B cell (primary cell): Measurements from ENCODE around the gene MGAT5. TPM values are rescaled to one million over a fixed set of nuclear protein-coding genes. Genes with fewer than 3 reads are reported as not detected.

Source experiments
- ATAC-seq: fragments of 200-7000 bp; cut with Tn5 transposase; one replicate; pipeline ENCODE4 v1.10.0; 2021; ENCODE audit warnings: low read depth, mild to moderate bottlenecking, moderate number of reproducible peaks, moderate library complexity
- CTCF ChIA-PET: fragments of 350-600 bp; sonication (Branson Sonifier 250); formaldehyde crosslinking; loops from one replicate; lab custom pipeline; 2021; ENCODE audit warnings: antibody characterized with exemption, inconsistent platforms; lab: Charles Lee
- POLR2A ChIA-PET: fragments of 350-600 bp; sonication (Branson Sonifier 250); formaldehyde crosslinking; loops from one replicate; lab custom pipeline; 2021; ENCODE audit warnings: antibody characterized with exemption; lab: Charles Lee
- DNase-seq: peaks from one replicate; pipeline ENCODE4 v3.0.0; 2013
- H2AFZ ChIP-seq: 2 replicates; pipeline ENCODE4 v1.6.1; 2012; ENCODE audit warnings: mild to moderate bottlenecking, low read depth, low read length; ENCODE audit not compliant: insufficient read depth, poor library complexity, severe bottlenecking
- H3K27ac ChIP-seq, 2 donors: 1 replicate in 1 of 2; 2 replicates in 1 of 2; pipeline ENCODE4 v1.5.1; 2012 to 2013; ENCODE audit warnings: low read length in 2 of 2, mild to moderate bottlenecking in 2 of 2, moderate library complexity in 1 of 2
- H3K27me3 ChIP-seq, 4 experiments: fragments of 200-600 bp in 1 of 4; sonication (generic) in 1 of 4; replicated peaks in 1 of 4; 1 replicate in 2 of 4; 2 replicates in 2 of 4; pipeline versions ENCODE4 v1.6.1 to v1.7.0; 2013 to 2016; ENCODE audit warnings: low read length in 3 of 4, mild to moderate bottlenecking in 2 of 4, mixed read lengths in 1 of 4, moderate library complexity in 1 of 4; ENCODE audit not compliant: insufficient read depth in 4 of 4, control insufficient read depth in 3 of 4; ENCODE audit errors: control extremely low read depth in 1 of 4
- H3K36me3 ChIP-seq, 2 experiments: replicated peaks in 1 of 2; 1 replicate in 1 of 2; 2 replicates in 1 of 2; pipeline versions ENCODE4 v1.6.1 to v1.7.1; 2013; ENCODE audit warnings: low read length in 1 of 2; ENCODE audit not compliant: insufficient read depth in 2 of 2, control insufficient read depth in 1 of 2; ENCODE audit errors: control extremely low read depth in 1 of 2, extremely low read depth in 1 of 2
- H3K4me1 ChIP-seq, 2 donors: fragments of 200-600 bp in 1 of 2; sonication (generic) in 1 of 2; 1 replicate in 1 of 2; 2 replicates in 1 of 2; pipeline versions ENCODE4 v1.5.1 to v1.6.1; 2013 to 2017; ENCODE audit warnings: low read length in 2 of 2; ENCODE audit not compliant: control insufficient read depth in 2 of 2, insufficient read depth in 2 of 2
- H3K4me2 ChIP-seq: replicated peaks from 2 replicates; pipeline ENCODE3; 2012; ENCODE audit warnings: mild to moderate bottlenecking, low read depth, low read length; ENCODE audit not compliant: poor library complexity, severe bottlenecking
- H3K4me3 ChIP-seq, 5 experiments: fragments of 200-600 bp in 1 of 5; sonication (generic) in 1 of 5; 1 replicate in 3 of 5; 2 replicates in 2 of 5; pipeline versions ENCODE4 v1.5.1 to v1.7.0; 2011 to 2016; ENCODE audit warnings: low read length in 4 of 5, mild to moderate bottlenecking in 4 of 5, low read depth in 2 of 5, control low read depth in 1 of 5, moderate library complexity in 1 of 5; ENCODE audit not compliant: insufficient read depth in 1 of 5; ENCODE audit errors: control extremely low read depth in 1 of 5, extremely low read depth in 1 of 5
- H3K79me2 ChIP-seq: fragments of 200-600 bp; sonication (generic); one replicate; pipeline ENCODE4 v1.6.0; 2016; ENCODE audit warnings: low read length; ENCODE audit not compliant: control insufficient read depth, insufficient read depth
- H3K9ac ChIP-seq: fragments of 200-600 bp; sonication (generic); 2 replicates; pipeline ENCODE4 v1.6.1; 2017; ENCODE audit warnings: mild to moderate bottlenecking, low read length, moderate library complexity
- H3K9me3 ChIP-seq, 3 donors: one replicate each; pipeline versions ENCODE4 v1.6.1 to v1.7.1; 2013; ENCODE audit warnings: low read length in 2 of 3; ENCODE audit not compliant: control insufficient read depth in 2 of 3, insufficient read depth in 1 of 3; ENCODE audit errors: control extremely low read depth in 1 of 3
- H4K20me1 ChIP-seq: 2 replicates; pipeline ENCODE4 v1.6.0; 2012; ENCODE audit warnings: mild to moderate bottlenecking, low read length; ENCODE audit not compliant: insufficient read depth, control insufficient read depth, poor library complexity, severe bottlenecking
- H3K27ac Mint-ChIP-seq: one replicate; pipeline ENCODE4 v1.8.0; 2021; ENCODE audit warnings: mixed read lengths
- H3K27me3 Mint-ChIP-seq: one replicate; pipeline ENCODE4 v1.8.0; 2021; ENCODE audit warnings: mixed read lengths
- H3K4me1 Mint-ChIP-seq: one replicate; pipeline ENCODE4 v1.8.0; 2021; ENCODE audit warnings: mixed read lengths
- H3K4me3 Mint-ChIP-seq: one replicate; pipeline ENCODE4 v1.8.0; 2021; ENCODE audit warnings: mixed read lengths
- H3K9me3 Mint-ChIP-seq: one replicate; pipeline ENCODE4 v1.8.0; 2022; ENCODE audit warnings: mixed read lengths; ENCODE audit not compliant: insufficient read depth
- CTCF ChIP-seq: fragments of 200-600 bp; IDR thresholded peaks from one replicate; pipeline ENCODE4 v1.8.0; 2022; ENCODE audit warnings: antibody characterized with exemption, mild to moderate bottlenecking
- EZH2 ChIP-seq: IDR thresholded peaks from 2 replicates; pipeline ENCODE4 v1.6.1; 2012; ENCODE audit warnings: borderline replicate concordance, low read depth, mild to moderate bottlenecking, moderate library complexity, low read length; ENCODE audit not compliant: insufficient read depth, poor library complexity, severe bottlenecking
- WGBS: methylation state at CpG from one replicate; pipeline ENCODE4 v1.1.5; 2013; ENCODE audit warnings: missing lambda C conversion rate; ENCODE audit not compliant: insufficient coverage; 5-methylcytosine and 5-hydroxymethylcytosine counted together
- intact Hi-C: fragments of 100-400 bp; cut with micrococcal nuclease; formaldehyde crosslinking; loops from one replicate; pipeline ENCODE4 v1.10.0; 2022
- polyA plus RNA-seq: library from polyadenylated mRNA; depleted of rRNA; stranded (reverse); fragments of >200 nt; gene quantifications from 2 replicates; pipeline ENCODE4 v1.2.3, GENCODE V29; 2012
- total RNA-seq, 2 donors: library from RNA; stranded (reverse); fragments of 120-200 nt in 1 of 2; gene quantifications; 1 replicate in 1 of 2; 2 replicates in 1 of 2; pipeline versions ENCODE4 v1.2.3 to v1.2.4, GENCODE V29; 2013 to 2022

The MGAT5 gene
- total and polyA plus RNA-seq, 2 donors (not counting 1 experiment from before 2014, with no cell fraction given) = 27.2 to 184 TPM

DNA sequence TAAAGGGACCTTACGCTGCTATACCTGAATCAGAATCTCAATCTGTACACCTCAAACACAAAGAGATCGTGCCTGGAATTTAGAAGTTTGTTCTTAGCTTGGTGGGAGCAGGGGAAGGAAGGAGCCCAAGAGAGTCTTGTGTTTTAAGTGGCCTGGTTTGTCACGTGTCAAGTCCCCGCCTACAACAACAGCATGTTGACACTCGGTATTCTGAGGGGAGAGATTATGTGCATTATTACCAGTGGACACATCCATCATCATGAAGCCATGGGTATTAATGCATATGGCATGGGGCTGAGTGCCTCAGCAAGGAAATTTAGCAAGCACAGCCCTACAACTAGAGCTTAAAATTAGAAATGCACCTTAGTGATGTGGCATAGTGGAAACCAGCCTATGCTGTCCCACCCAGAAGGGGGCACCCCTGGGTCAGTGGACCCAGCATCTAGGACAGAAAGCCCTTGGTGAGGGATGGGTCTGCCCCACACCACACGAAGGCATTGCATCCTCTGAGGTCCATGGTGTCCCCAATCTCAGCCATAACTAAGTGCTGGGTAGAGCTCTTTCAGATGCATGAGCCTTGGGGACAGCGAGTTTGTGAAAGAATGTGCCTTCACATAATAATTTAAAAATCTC lies 138.7 kb downstream of the MGAT5 start:
- Mint-ChIP-seq H3K9me3 (no peaks in the 10 kb centered on the region), H3K4me1 (peaks cover 29% of the 10 kb centered on the region), H3K27me3 (no peaks in the 10 kb centered on the region), H3K4me3 (no peak overlapping the region), H3K27ac (peak overlapping the region; percentile 80)
- 90% methylated on average over 2 of the region's 7 CpGs for WGBS
- H3K9ac ChIP-seq = no peak overlapping the region
- no peaks in the 10 kb centered on the region for H3K27me3 ChIP-seq
- H4K20me1 ChIP-seq = peaks cover 38% of the 10 kb centered on the region
- no peaks in the 10 kb centered on the region for H3K9me3 ChIP-seq
- H3K79me2 ChIP-seq = peaks cover 61% of the 10 kb centered on the region
- no peak overlapping the region for H3K4me2 ChIP-seq
- no peak overlapping the region for H3K4me3 ChIP-seq
- no peak for TF ChIP-seq CTCF
- no peak for TF ChIP-seq EZH2
- no peak overlapping the region for H2AFZ ChIP-seq
- no peak for ATAC-seq
- intact Hi-C loops = no loop called here
- H3K4me1 ChIP-seq = peaks cover 13 to 21% of the 10 kb centered on the region in 2 donors
- DNase-seq = no peak
- peaks cover 4 to 62% of the 10 kb centered on the region in 2 experiments for H3K36me3 ChIP-seq
- POLR2A ChIA-PET = no interaction called here
- H3K27ac ChIP-seq = no peak overlapping the region
- CTCF ChIA-PET = interaction anchor here (0.6 to 2.7 kb wide), 8 partner anchors 9 to 506 kb away, joined by 3 to 10 read pairs (median 4); no protein-coding TSS in a partner anchor

DNA sequence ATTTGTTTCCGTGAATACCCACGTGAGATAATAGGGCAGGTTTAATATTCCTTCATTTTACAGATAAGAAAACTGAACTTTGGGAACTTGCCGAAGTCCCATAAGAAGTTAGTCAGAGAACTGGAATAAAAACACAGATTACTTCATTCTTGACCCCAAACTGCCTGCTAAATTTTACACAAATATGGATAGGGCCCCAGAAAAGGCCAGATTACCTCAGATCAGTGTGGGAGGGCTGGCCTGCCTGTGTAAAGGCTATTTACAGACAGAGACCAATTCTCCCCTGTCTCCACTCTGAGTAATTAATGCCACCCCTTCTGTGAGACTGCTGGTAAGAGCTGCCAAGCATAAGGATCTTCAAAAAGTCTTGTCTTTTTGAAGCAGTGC lies 139.2 kb downstream of the MGAT5 start:
- no peak for DNase-seq
- H3K27ac ChIP-seq = no peak overlapping the region
- H3K27me3 ChIP-seq = no peaks in the 10 kb centered on the region
- peaks cover 0 to 60% of the 10 kb centered on the region in 2 experiments for H3K36me3 ChIP-seq
- TF ChIP-seq EZH2 = no peak
- no peak for TF ChIP-seq CTCF
- H3K4me3 ChIP-seq = no peak overlapping the region
- ChIA-PET POLR2A (no interaction called here), CTCF (interaction anchor here (0.9 to 2.7 kb wide), 5 partner anchors 12 to 506 kb away, joined by 3 to 10 read pairs (median 4); no protein-coding TSS in a partner anchor)
- H3K27ac Mint-ChIP-seq = no peak overlapping the region
- H3K4me2 ChIP-seq = no peak overlapping the region
- no peaks in the 10 kb centered on the region for H3K27me3 Mint-ChIP-seq
- peaks cover 29% of the 10 kb centered on the region for H3K4me1 Mint-ChIP-seq
- H2AFZ ChIP-seq = no peak overlapping the region
- H3K9me3 ChIP-seq = no peaks in the 10 kb centered on the region
- ATAC-seq = no peak
- no peak overlapping the region for H3K9ac ChIP-seq
- WGBS = no CpG with 5 or more reads among the region's 3 CpGs
- H3K9me3 Mint-ChIP-seq = no peaks in the 10 kb centered on the region
- H3K79me2 ChIP-seq = peaks cover 63% of the 10 kb centered on the region
- H3K4me3 Mint-ChIP-seq = no peak overlapping the region
- H3K4me1 ChIP-seq = peaks cover 13 to 21% of the 10 kb centered on the region in 2 donors
- intact Hi-C loops = no loop called here
- H4K20me1 ChIP-seq = peaks cover 41% of the 10 kb centered on the region
